Panc1 (cell line): ENCODE data around the gene SUCLA2.

ENCODE experiments used
- CTCF ChIP-seq: fragments of 450-650 bp; IDR thresholded peaks from 2 replicates; pipeline ENCODE4 v1.5.1; 2017; ENCODE audit warnings: mild to moderate bottlenecking
- POLR2AphosphoS5 ChIP-seq: IDR thresholded peaks from 2 replicates; pipeline ENCODE4 v1.6.1; 2012; ENCODE audit warnings: mild to moderate bottlenecking, low read depth, low read length, moderate library complexity
- REST ChIP-seq, 2 experiments: IDR thresholded peaks; 2 replicates each; pipeline ENCODE4 v1.6.1; 2011 to 2012; ENCODE audit warnings: low read depth in 2 of 2, control low read depth in 1 of 2, low read length in 1 of 2, mild to moderate bottlenecking in 1 of 2, moderate library complexity in 1 of 2; ENCODE audit not compliant: insufficient read depth in 1 of 2
- TCF7L2 ChIP-seq: IDR thresholded peaks from 2 replicates; pipeline ENCODE4 v1.6.1; 2011; ENCODE audit warnings: mild to moderate bottlenecking, low read depth, low read length, inconsistent platforms

DNA sequence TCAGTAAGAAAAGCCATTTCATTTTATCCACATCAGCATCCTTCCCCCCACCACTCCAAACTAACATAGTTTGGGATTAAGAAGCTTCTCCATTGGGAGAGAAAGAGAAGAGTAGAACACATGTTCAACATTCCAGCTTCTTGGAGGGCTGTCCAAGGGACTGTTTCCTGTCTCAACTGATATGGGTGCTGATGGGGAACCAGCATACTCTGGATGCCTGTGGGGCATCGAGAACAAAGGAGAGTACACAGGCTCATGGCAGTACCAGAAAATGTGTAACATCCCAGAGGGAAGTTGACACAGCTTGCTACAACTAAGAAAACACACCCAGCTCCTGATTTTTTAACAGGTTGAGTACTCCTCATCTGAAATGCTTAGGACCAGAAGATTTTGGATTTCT lies 24.7 kb downstream of the SUCLA2 start:
- no peak for TF ChIP-seq POLR2AphosphoS5
- no peak for TF ChIP-seq CTCF
- no peak for TF ChIP-seq TCF7L2
- no peak for TF ChIP-seq REST (IDR thresholded peaks at IDR 0.05; ENCODE audit: insufficient read depth in 1 of 2, low read depth in 2 of 2, low read length in 1 of 2)
